HG03575 (cell line): Measurements from ENCODE around the gene PCDHA5.
"Not testable (repeated sequence)": the region's sequence is repeated elsewhere in the genome, so short reads cannot be mapped to it uniquely, and the experiment has no call there.

Experiments used
- ATAC-seq: cut with Tn5 transposase; IDR thresholded peaks from one replicate; pipeline ENCODE4 v1.9.1; 2021; ENCODE audit not compliant: unreplicated experiment, insufficient number of reproducible peaks, low FRiP score; ENCODE audit errors: extremely low read depth

Gene PCDHA5

GRCh38 chr5:140808889-140809291 lies 12.5 kb upstream of the PCDHA5 start:
- no peak for ATAC-seq

- ATAC-seq, result no peak
Observed at GRCh38 chr5:140822281-140822629, 842 bp downstream of the PCDHA5 start.

GRCh38 chr5:140822969-140823368 lies 1.6 kb downstream of the PCDHA5 start:
- not testable (repeated sequence) for ATAC-seq

- ATAC-seq, result no peak
Observed at GRCh38 chr5:140823475-140823874, 2.1 kb downstream of the PCDHA5 start.

GRCh38 chr5:140827704-140828361 lies 6.4 kb downstream of the PCDHA5 start, which contains the start of gene PCDHA6:
PCDHA6 (plus strand) TSS chr5:140827960; CDS start chr5:140828092, 132 bp downstream.
- ATAC-seq, result no peak

- no peak for ATAC-seq
Observed at GRCh38 chr5:140828362-140828737, 6.9 kb downstream of the PCDHA5 start.

- ATAC-seq, result not testable (repeated sequence)
Observed at GRCh38 chr5:140829511-140830501, 8.4 kb downstream of the PCDHA5 start.

- no peak for ATAC-seq
Observed at GRCh38 chr5:140833993-140834392, 12.6 kb downstream of the PCDHA5 start, which contains the start of gene PCDHA7. PCDHA7 (plus strand) TSS chr5:140834269; CDS start chr5:140834384, 115 bp downstream.

- ATAC-seq, result not testable (repeated sequence)
Observed at GRCh38 chr5:140834439-140835008, 13.1 kb downstream of the PCDHA5 start.

- ATAC-seq, result no peak
Observed at GRCh38 chr5:140835622-140836510, 14.5 kb downstream of the PCDHA5 start.

GRCh38 chr5:140840978-140841962 lies 19.9 kb downstream of the PCDHA5 start, which contains the start of gene PCDHA8:
PCDHA8 (plus strand) TSS chr5:140841187; CDS start chr5:140841322, 135 bp downstream.
- ATAC-seq, result no peak

- no peak for ATAC-seq
Observed at GRCh38 chr5:140842798-140843733, 21.7 kb downstream of the PCDHA5 start.

GRCh38 chr5:140848139-140849102 lies 27.0 kb downstream of the PCDHA5 start, which contains the start of gene PCDHA9:
PCDHA9 (plus strand) TSS chr5:140848382; CDS start chr5:140848496, 114 bp downstream.
- ATAC-seq, result not testable (repeated sequence)

GRCh38 chr5:140849831-140850634 lies 28.6 kb downstream of the PCDHA5 start:
- not testable (repeated sequence) for ATAC-seq
